Mucosa of descending colon (tissue), 3 donors: ENCODE results near the gene SLC43A2. TPM values are rescaled to one million over a fixed set of nuclear protein-coding genes. Genes with fewer than 3 reads are reported as not detected.

Experiments
- ATAC-seq: fragments of 200-7000 bp; cut with Tn5 transposase; one replicate; pipeline ENCODE4 v1.9.1; 2020; ENCODE audit warnings: mild to moderate bottlenecking, moderate library complexity
- DNase-seq, 3 donors: peaks; one replicate each; pipeline ENCODE4 v3.0.0-alpha.2; 2020
- H3K36me3 ChIP-seq: fragments of 200-600 bp; one replicate; pipeline ENCODE4 v1.8.0; 2021; ENCODE audit warnings: low read depth, mild to moderate bottlenecking
- H3K4me1 ChIP-seq: fragments of 200-600 bp; one replicate; pipeline ENCODE4 v1.8.0; 2021; ENCODE audit warnings: low read depth, mild to moderate bottlenecking
- H3K4me3 ChIP-seq: fragments of 200-600 bp; one replicate; pipeline ENCODE4 v1.8.0; 2021; ENCODE audit warnings: mild to moderate bottlenecking
- H3K9me3 ChIP-seq: fragments of 200-600 bp; one replicate; pipeline ENCODE4 v1.8.0; 2021; ENCODE audit warnings: mild to moderate bottlenecking
- CTCF ChIP-seq: fragments of 200-600 bp; IDR thresholded peaks from one replicate; pipeline ENCODE4 v1.8.0; 2022; ENCODE audit warnings: antibody characterized with exemption, mild to moderate bottlenecking
- intact Hi-C, 2 donors: fragments of 100-400 bp; cut with DNase I in 1 of 2; cut with micrococcal nuclease in 1 of 2; formaldehyde crosslinking; loops; one replicate each; pipeline versions ENCODE4 v1.11.0 to v1.11.1; 2022; cut with DNase I, micrococcal nuclease
- total RNA-seq, 3 donors: library from RNA; stranded (reverse); fragmentation: NEBNext Ultra II Directional in 2 of 3; extraction: Animal tissue kit (Norgen Biotek cat#: 25700) in 2 of 3; gene quantifications; one replicate each; pipeline versions ENCODE4 v1.2.1 to v1.2.4, GENCODE V29; 2021 to 2023
- donor health status: DM: no; HTN: no; CAD: no; lungs with moderate emphysema.
- donor health status: DM: no; HTN: no; CAD: no.
- donor health status: DM: no; HTN: yes; CAD: no.

SLC43A2 gene
- total RNA-seq, 3 donors from 2014 or later: 12.7 to 30.8 (median 23.7) TPM

GRCh38 chr17:1640329-1641064, 11.9 kb upstream of the SLC43A2 start:
- Histone ChIP-seq H3K36me3 (no peaks in the 10 kb centered on the region), H3K9me3 (no peaks in the 10 kb centered on the region), H3K4me1 (peaks cover 11% of the 10 kb centered on the region), H3K4me3 (no peak overlapping the region)
- TF ChIP-seq CTCF: no peak
- no peak for DNase-seq
- ATAC-seq: no peak
- intact Hi-C loops: no loop called here

GRCh38 chr17:1639549-1640180, 11.0 kb upstream of the SLC43A2 start:
- H3K4me3 ChIP-seq: no peak overlapping the region
- no peaks in the 10 kb centered on the region for H3K36me3 ChIP-seq
- ATAC-seq (no peak), DNase-seq (no peak)
- H3K4me1 ChIP-seq: peaks cover 10% of the 10 kb centered on the region
- no peaks in the 10 kb centered on the region for H3K9me3 ChIP-seq
- TF ChIP-seq CTCF: no peak
- intact Hi-C loops: no loop called here

- TF ChIP-seq CTCF: no peak
- H3K4me3 ChIP-seq: no peak overlapping the region
- peaks cover under 1% of the 10 kb centered on the region for H3K4me1 ChIP-seq
- DNase-seq (no peak), ATAC-seq (no peak)
- no peaks in the 10 kb centered on the region for H3K9me3 ChIP-seq
- no peaks in the 10 kb centered on the region for H3K36me3 ChIP-seq
- intact Hi-C loops: no loop called here
These were observed 10.1 kb upstream of the SLC43A2 start for GRCh38 chr17:1638624-1639300.

- TF ChIP-seq CTCF: no peak
- no peaks in the 10 kb centered on the region for H3K4me1 ChIP-seq
- H3K4me3 ChIP-seq: no peak overlapping the region
- H3K9me3 ChIP-seq: no peaks in the 10 kb centered on the region
- H3K36me3 ChIP-seq: no peaks in the 10 kb centered on the region
- intact Hi-C loops: no loop called here
- ATAC-seq: no peak
- peak in 1 of 3 donors; percentile 51 for DNase-seq
These were observed 9.5 kb upstream of the SLC43A2 start for GRCh38 chr17:1638171-1638590.

- Histone ChIP-seq H3K36me3 (no peaks in the 10 kb centered on the region), H3K9me3 (no peaks in the 10 kb centered on the region), H3K4me1 (no peaks in the 10 kb centered on the region), H3K4me3 (no peak overlapping the region)
- ATAC-seq (no peak), DNase-seq (no peak)
- intact Hi-C loops: no loop called here
- no peak for TF ChIP-seq CTCF
These were observed 8.2 kb upstream of the SLC43A2 start for GRCh38 chr17:1636732-1637285.
